Measurements from ENCODE around the gene TNRC18.
A peak's percentile ranks its signal among the peaks of the same experiment; 100 is the strongest.

Gene TNRC18

DNA sequence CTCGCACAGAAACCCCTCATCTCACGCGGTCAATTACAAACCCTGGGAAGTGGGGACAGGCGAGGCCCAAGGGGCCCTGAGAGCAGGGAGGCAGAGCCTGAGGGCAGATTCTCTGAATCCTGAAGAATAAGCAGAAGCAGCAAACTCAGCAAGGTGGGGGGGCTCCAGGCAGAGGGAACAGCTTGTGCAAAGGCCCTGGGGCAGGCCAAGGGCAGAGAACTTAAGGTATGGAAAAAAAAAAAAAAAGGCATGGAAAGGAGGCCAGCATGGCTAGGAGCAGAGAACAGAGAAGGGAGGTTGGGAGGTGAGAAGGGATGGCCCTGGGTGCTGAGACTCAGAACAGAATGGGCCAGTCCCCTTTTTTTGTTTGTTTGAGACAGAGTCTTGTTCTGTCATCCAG, 32.8 kb upstream of the TNRC18 start:
- Histone ChIP-seq H3K4me2 (ENCODE audit: low read depth, low read length, poor library complexity, severe bottlenecking) (no peak overlapping the region), H3K27me3 (ENCODE audit: insufficient read depth, low read length, poor library complexity, severe bottlenecking) (no peaks in the 10 kb centered on the region), H3K79me2 (ENCODE audit: insufficient read depth, low read length) (no peaks in the 10 kb centered on the region), H3K36me3 (ENCODE audit: insufficient read depth, low read length) (no peaks in the 10 kb centered on the region), H3K9me3 (ENCODE audit: insufficient read depth, low read depth, low read length) (no peaks in the 10 kb centered on the region), H3K4me1 (ENCODE audit: insufficient read depth, low read length, poor library complexity, severe bottlenecking) (peaks cover 41% of the 10 kb centered on the region), H3K4me3 (ENCODE audit: low read length, poor library complexity, severe bottlenecking) (no peak overlapping the region), H4K20me1 (ENCODE audit: insufficient read depth, low read length, poor library complexity, severe bottlenecking) (no peaks in the 10 kb centered on the region), H2AFZ (ENCODE audit: low read length) (no peak overlapping the region), H3K9ac (ENCODE audit: low read depth, low read length, poor library complexity, severe bottlenecking) (peak overlapping the region; percentile 35), H3K9me2 (replicated peaks; ENCODE audit: low read depth, low read length) (no peaks in the 10 kb centered on the region), H3F3A (ENCODE audit: low read depth) (no peaks in the 10 kb centered on the region)
- no peak for TF ChIP-seq EZH2phosphoT487 (IDR thresholded peaks at IDR 0.05; ENCODE audit: borderline replicate concordance)
- TF ChIP-seq, protein P1, sequence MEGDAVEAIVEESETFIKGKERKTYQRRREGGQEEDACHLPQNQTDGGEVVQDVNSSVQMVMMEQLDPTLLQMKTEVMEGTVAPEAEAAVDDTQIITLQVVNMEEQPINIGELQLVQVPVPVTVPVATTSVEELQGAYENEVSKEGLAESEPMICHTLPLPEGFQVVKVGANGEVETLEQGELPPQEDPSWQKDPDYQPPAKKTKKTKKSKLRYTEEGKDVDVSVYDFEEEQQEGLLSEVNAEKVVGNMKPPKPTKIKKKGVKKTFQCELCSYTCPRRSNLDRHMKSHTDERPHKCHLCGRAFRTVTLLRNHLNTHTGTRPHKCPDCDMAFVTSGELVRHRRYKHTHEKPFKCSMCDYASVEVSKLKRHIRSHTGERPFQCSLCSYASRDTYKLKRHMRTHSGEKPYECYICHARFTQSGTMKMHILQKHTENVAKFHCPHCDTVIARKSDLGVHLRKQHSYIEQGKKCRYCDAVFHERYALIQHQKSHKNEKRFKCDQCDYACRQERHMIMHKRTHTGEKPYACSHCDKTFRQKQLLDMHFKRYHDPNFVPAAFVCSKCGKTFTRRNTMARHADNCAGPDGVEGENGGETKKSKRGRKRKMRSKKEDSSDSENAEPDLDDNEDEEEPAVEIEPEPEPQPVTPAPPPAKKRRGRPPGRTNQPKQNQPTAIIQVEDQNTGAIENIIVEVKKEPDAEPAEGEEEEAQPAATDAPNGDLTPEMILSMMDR (conservative IDR thresholded peaks at IDR 0.05; ENCODE audit: low read length) = no peak

DNA sequence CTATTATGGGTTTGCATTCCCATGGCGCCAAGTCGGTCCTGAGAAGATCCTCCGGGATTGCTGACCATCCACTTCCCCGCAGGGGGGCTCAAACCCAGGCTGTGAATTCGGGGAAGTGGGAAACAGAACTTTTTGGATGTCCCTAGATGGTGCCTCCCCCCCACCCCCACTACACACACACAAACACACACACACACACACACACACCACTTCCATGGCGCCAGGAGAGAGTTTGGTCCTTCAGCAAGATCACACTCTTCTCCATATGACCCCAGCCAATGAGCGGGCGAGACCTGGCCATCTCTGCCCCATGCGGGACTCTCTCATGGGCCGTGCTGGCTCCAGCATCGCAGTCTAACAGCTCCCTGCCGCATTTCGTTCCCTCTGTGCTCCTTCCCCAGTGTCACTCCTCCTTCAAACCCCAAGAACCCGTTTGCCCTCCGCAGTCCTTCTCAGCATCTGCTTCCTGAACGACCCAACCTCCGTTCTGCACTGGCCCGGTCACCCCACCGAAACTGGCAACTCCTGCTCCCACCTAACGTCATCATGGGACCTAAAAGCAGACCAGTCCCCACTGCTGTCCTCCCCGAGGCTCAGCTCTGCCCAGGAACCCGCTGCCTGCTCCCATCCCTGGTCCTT, 32.1 kb upstream of the TNRC18 start:
- no peaks in the 10 kb centered on the region for H4K20me1 ChIP-seq (ENCODE audit: insufficient read depth, low read length, poor library complexity, severe bottlenecking)
- TF ChIP-seq EZH2phosphoT487 (IDR thresholded peaks at IDR 0.05; ENCODE audit: borderline replicate concordance) = no peak
- TF ChIP-seq, protein P1 (conservative IDR thresholded peaks at IDR 0.05; ENCODE audit: low read length) = no peak
- peak overlapping the region; percentile 35 for H3K9ac ChIP-seq (ENCODE audit: low read depth, low read length, poor library complexity, severe bottlenecking)
- H3K27me3 ChIP-seq (ENCODE audit: insufficient read depth, low read length, poor library complexity, severe bottlenecking) = no peaks in the 10 kb centered on the region
- H3K79me2 ChIP-seq (ENCODE audit: insufficient read depth, low read length) = no peaks in the 10 kb centered on the region
- no peak overlapping the region for H3K4me2 ChIP-seq (ENCODE audit: low read depth, low read length, poor library complexity, severe bottlenecking)
- no peaks in the 10 kb centered on the region for H3F3A ChIP-seq (ENCODE audit: low read depth)
- peaks cover 40% of the 10 kb centered on the region for H3K4me1 ChIP-seq (ENCODE audit: insufficient read depth, low read length, poor library complexity, severe bottlenecking)
- H3K9me2 ChIP-seq (replicated peaks; ENCODE audit: low read depth, low read length) = no peaks in the 10 kb centered on the region
- H3K9me3 ChIP-seq (ENCODE audit: insufficient read depth, low read depth, low read length) = no peaks in the 10 kb centered on the region
- no peak overlapping the region for H2AFZ ChIP-seq (ENCODE audit: low read length)
- no peaks in the 10 kb centered on the region for H3K36me3 ChIP-seq (ENCODE audit: insufficient read depth, low read length)
- H3K4me3 ChIP-seq (ENCODE audit: low read length, poor library complexity, severe bottlenecking) = no peak overlapping the region

GRCh38 chr7:5455175-5455574, 31.5 kb upstream of the TNRC18 start:
- TF ChIP-seq EZH2phosphoT487 (IDR thresholded peaks at IDR 0.05; ENCODE audit: borderline replicate concordance) = no peak
- TF ChIP-seq, protein P1 (conservative IDR thresholded peaks at IDR 0.05; ENCODE audit: low read length) = no peak
- Histone ChIP-seq H3K4me2 (ENCODE audit: low read depth, low read length, poor library complexity, severe bottlenecking) (no peak overlapping the region), H3K9me2 (replicated peaks; ENCODE audit: low read depth, low read length) (no peaks in the 10 kb centered on the region), H3K36me3 (ENCODE audit: insufficient read depth, low read length) (no peaks in the 10 kb centered on the region), H3K4me3 (ENCODE audit: low read length, poor library complexity, severe bottlenecking) (no peak overlapping the region), H3F3A (ENCODE audit: low read depth) (no peaks in the 10 kb centered on the region), H3K79me2 (ENCODE audit: insufficient read depth, low read length) (no peaks in the 10 kb centered on the region), H3K9ac (ENCODE audit: low read depth, low read length, poor library complexity, severe bottlenecking) (no peak overlapping the region), H4K20me1 (ENCODE audit: insufficient read depth, low read length, poor library complexity, severe bottlenecking) (no peaks in the 10 kb centered on the region), H2AFZ (ENCODE audit: low read length) (no peak overlapping the region), H3K27me3 (ENCODE audit: insufficient read depth, low read length, poor library complexity, severe bottlenecking) (no peaks in the 10 kb centered on the region), H3K4me1 (ENCODE audit: insufficient read depth, low read length, poor library complexity, severe bottlenecking) (peaks cover 35% of the 10 kb centered on the region), H3K9me3 (ENCODE audit: insufficient read depth, low read depth, low read length) (no peaks in the 10 kb centered on the region)
